Measurements from ENCODE around the gene SLFN11.

DNA sequence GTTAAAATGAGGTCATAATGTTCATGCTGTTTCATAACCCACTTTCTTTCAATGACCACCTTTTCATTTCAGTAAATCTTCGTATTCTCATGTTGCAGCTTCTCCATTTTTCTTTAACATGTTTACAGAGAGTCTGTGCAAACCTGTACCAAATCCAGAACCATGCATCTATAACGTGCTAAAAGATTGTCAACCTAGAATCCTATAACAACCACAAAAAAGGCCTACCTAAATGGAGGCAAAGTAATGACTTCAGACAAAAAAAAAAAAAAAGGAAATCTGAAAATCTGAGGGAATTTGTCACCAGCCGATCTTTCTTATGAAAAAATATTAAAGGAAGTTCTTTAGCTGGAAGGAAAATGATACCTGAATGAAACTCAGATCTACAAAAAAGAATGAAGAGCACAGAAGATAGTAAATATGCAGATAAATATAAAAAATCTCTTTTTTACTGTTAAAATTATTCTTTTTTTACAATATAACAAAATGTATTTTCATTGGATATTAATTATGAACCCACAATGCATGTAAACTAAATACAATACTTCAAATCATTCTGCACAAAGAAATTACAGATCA lies 1.4 kb upstream of the SLFN11 start:
- TF ChIP-seq, protein P1, sequence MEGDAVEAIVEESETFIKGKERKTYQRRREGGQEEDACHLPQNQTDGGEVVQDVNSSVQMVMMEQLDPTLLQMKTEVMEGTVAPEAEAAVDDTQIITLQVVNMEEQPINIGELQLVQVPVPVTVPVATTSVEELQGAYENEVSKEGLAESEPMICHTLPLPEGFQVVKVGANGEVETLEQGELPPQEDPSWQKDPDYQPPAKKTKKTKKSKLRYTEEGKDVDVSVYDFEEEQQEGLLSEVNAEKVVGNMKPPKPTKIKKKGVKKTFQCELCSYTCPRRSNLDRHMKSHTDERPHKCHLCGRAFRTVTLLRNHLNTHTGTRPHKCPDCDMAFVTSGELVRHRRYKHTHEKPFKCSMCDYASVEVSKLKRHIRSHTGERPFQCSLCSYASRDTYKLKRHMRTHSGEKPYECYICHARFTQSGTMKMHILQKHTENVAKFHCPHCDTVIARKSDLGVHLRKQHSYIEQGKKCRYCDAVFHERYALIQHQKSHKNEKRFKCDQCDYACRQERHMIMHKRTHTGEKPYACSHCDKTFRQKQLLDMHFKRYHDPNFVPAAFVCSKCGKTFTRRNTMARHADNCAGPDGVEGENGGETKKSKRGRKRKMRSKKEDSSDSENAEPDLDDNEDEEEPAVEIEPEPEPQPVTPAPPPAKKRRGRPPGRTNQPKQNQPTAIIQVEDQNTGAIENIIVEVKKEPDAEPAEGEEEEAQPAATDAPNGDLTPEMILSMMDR (conservative IDR thresholded peaks at IDR 0.05; ENCODE audit: low read depth, low read length), result no peak
- no peak for TF ChIP-seq EZH2phosphoT487 (IDR thresholded peaks at IDR 0.05; ENCODE audit: borderline replicate concordance, low read length)
